ENCODE data around the gene ATE1.
"Not testable (repeated sequence)": the region's sequence is repeated elsewhere in the genome, so short reads cannot be mapped to it uniquely, and the experiment has no call there.

The ATE1 gene

DNA sequence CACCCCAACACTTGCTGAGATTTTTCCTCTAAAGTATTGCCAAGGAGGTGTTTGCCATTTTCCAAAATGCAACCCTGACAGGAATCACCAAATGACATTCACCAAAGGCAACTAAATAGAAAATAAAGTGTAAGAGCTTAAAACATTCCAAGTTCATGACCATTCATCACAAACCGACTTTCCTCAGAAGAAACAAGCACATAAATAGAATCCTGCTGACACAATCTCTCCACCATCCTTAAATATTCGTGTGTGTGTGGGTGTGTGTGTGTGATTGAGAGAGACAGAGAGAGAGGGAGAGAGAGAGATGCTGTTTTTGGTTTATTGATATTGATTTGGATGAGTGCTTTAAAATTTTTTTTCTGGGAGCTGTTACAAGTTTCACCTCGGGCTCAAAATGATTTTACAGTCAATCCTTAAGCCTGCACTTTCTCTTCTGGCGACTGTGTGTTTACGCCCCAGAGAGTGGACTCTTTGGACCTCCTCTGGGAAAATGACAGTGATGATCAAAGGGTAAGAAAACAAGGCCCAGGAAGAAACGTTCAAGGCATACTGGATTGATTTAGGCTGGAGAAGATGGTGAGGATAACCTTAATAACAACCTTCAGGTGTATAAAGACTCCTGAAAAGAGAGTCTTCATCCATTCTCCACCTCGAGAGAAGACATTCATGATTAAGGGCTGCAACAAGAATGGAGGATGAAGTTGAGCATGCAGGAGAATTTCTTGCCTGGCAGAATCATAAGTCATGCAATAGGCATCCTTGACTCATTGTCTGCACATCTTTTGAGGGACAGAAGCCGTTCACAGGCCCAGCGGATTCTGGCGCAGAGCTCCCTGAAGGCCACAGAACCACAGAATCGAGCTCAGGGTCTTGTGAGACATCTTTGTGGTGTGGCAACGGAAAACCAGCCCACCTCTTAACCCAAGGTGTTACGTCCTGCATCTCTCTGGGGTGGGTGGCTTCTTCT lies 225.2 kb downstream of the ATE1 start:
- ATAC-seq, result no peak
- no peak for DNase-seq
- Mint-ChIP-seq H3K4me3 (no peak overlapping the region), H3K9me3 (peaks cover 4 to 7% of the 10 kb centered on the region in 2 donors), H3K27ac (no peak overlapping the region), H3K4me1 (no peaks in the 10 kb centered on the region), H3K27me3 (peaks cover 10% of the 10 kb centered on the region)

DNA sequence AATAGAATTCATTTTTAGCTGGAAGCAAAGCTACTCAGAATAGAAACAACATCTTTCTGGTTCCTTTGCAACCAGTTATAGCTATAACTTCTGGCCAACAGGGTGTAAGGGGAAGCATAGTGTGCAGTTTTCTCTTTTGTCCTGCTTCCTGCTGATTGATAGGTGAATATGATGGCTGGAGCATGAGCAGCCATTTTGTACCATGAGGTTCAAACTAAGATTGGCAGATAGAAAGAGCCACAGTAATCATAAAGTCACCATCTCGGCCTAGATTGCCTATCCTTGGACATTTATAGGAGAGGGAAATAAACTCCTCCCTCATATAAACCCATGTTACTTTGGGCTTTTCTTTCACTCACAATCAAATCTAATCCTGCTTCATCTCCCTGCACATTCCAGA lies 227.4 kb downstream of the ATE1 start:
- Mint-ChIP-seq H3K27ac (no peak overlapping the region), H3K9me3 (peaks cover 4 to 7% of the 10 kb centered on the region in 2 donors), H3K27me3 (no peaks in the 10 kb centered on the region), H3K4me3 (no peak overlapping the region), H3K4me1 (no peaks in the 10 kb centered on the region)
- no peak for DNase-seq
- no peak for ATAC-seq

DNA sequence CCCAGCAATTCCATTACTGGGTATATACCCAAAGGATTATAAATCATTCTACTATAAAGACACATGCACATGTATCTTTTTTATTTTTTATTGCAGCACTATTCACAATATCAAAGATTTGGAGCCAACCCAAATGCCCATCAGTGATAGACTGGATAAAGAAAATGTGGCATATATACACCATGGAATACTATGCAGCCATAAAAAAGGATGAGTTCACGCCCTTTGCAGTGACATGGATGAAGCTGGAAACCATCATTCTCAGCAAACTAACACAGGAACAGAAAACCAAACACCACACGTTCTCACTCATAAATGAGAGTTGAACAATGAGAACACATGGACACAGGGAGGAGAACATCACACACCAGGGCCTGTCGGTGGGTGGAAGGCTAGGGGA lies 228.1 kb downstream of the ATE1 start:
- H3K27ac Mint-ChIP-seq, H3K4me3 Mint-ChIP-seq, H3K27me3 Mint-ChIP-seq, DNase-seq, H3K9me3 Mint-ChIP-seq, ATAC-seq, H3K4me1 Mint-ChIP-seq: not testable (repeated sequence)

DNA sequence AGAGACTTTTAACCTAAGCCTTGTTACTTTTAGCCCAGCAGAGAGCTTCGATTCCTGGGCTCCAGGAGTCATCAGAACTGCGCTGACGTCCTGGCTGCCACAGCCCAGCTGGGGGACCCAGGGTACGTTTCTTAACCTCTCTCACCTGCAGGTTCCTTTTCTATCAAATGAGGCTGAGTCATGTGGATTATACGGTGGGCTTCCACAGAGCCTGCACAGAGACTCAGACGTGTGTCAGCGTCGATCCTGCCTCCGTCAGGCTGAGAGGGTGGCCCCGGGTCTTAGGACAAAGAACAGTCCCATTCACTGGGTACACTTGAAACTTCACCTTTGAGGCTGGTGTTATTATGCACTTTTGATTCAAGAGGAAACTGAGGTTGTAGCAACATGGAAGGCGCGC lies 228.9 kb downstream of the ATE1 start:
- Mint-ChIP-seq H3K4me3 (no peak overlapping the region), H3K9me3 (peaks cover 4 to 7% of the 10 kb centered on the region in 2 donors), H3K27ac (no peak overlapping the region), H3K4me1 (no peaks in the 10 kb centered on the region), H3K27me3 (no peaks in the 10 kb centered on the region)
- DNase-seq (no peak), ATAC-seq (no peak)

DNA sequence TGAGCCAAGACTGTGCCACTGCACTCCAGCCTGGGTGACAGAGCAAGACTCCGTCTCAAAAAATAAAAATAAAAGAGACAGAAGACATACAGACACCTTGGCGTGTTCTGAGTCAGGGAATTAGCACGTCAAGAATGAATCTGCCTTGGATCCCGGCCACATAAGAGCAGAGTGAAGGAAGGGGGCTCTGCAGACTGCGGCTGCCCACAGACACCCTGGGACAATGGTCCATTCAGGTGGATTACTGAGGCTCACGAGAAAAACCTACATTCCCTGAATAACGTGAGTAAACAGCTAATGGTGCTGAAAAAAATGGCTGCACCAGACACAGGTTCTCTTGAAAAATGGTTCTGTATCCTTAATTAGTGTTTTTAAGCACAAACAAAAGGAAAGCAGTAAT lies 229.5 kb downstream of the ATE1 start:
- Mint-ChIP-seq H3K27ac (no peak overlapping the region), H3K27me3 (no peaks in the 10 kb centered on the region), H3K9me3 (peaks cover 4 to 7% of the 10 kb centered on the region in 2 donors), H3K4me1 (no peaks in the 10 kb centered on the region), H3K4me3 (no peak overlapping the region)
- DNase-seq (no peak), ATAC-seq (no peak)

DNA sequence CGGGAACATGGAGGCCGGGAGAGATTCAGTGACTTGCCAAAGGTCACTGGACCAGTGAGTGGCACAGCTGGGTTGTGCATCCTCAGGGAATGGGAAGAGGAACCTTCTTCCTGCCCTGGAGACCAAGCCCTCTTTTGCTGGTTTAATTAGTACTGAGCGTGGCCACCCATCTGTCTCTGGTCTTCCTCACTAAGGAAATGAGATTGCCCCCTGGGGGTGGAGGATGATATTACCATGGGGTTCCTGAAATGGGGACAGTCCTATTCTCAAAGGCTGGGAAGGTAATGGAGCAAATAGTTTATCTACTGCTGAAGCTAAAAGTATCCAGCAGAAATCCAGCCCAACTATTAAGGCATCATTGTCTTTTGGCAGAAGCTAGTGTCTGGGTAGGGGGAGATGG lies 231.0 kb downstream of the ATE1 start:
- peak overlapping the region in 1 of 2 donors; percentile 30 for H3K27ac Mint-ChIP-seq
- no peaks in the 10 kb centered on the region for H3K27me3 Mint-ChIP-seq
- peak in 1 of 2 donors; percentile 11 for DNase-seq
- no peaks in the 10 kb centered on the region for H3K4me1 Mint-ChIP-seq
- ATAC-seq, result no peak
- H3K4me3 Mint-ChIP-seq, result no peak overlapping the region
- H3K9me3 Mint-ChIP-seq, result peaks cover 4 to 7% of the 10 kb centered on the region in 2 donors

DNA sequence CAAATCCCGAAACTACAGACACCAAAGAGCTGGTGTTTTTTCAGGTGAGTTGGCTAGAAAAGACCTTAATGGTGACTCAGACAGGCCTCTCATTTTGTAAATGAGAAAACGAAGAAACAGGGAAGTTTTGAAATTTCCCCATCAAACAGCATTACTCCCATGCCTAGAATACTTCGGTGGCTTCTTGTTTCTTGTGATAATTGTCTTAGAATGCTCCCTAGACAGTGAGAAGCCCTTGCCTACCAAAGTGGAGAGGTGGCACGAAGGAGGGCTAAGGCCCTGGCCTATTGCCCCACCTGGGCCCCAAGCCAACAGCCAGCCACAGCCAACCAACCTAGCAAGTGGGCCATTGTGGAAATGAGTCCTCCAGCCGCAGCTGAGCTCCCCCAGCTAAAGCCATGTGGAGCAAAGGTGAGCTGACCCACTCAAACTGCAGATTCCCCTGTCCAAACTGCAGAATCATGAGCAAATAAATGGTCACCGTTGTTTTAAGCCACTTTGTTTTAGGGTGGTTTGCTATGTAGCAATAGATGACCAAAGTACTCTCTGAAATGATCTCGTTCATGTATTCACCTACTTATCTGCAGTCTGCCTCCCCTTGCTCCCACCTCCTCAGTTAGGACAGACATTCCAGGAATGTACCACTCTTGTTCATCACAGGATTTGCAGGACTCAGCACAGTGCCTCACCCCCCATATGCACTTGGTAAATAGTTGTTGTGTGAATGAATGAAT lies 231.9 kb downstream of the ATE1 start:
- Mint-ChIP-seq H3K27ac (no peak overlapping the region), H3K27me3 (no peaks in the 10 kb centered on the region), H3K4me1 (no peaks in the 10 kb centered on the region), H3K4me3 (no peak overlapping the region), H3K9me3 (peaks cover 0 to under 1% of the 10 kb centered on the region in 2 donors)
- DNase-seq, result no peak
- no peak for ATAC-seq

DNA sequence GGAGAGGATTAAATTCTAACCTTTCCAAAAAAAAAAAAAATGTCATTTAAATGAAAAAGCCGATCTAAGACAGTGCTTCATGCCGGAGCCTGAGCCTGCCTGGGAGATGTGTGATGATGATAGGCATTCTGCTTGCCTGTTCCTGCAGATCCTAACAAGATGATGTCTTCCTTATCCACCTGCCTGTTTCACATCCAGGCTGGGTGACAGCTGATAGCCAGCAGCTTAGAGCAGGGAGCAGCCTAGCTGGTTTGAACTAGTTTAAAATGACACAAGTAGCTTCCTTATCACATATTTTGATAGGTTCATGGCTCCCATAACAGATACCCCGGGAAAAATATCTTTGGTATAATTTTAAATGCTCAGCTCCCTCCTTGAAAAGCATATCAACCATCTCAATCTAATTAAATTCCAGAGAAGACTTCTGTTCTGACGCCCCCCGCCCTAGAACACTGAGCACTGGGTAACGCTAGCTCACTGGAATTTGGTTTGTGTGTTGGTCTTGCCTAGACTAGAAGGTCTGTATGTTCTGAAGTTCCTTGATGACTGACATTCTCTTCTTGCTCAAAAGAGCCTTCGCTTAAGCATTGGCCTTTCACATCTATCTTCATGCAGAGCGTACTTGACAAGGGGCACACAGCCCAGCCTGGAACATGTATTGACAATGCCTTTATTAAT lies 232.7 kb downstream of the ATE1 start:
- ATAC-seq (no peak), DNase-seq (no peak)
- no peak overlapping the region for H3K4me3 Mint-ChIP-seq
- H3K9me3 Mint-ChIP-seq, result no peaks in the 10 kb centered on the region
- no peaks in the 10 kb centered on the region for H3K27me3 Mint-ChIP-seq
- no peak overlapping the region for H3K27ac Mint-ChIP-seq
- H3K4me1 Mint-ChIP-seq, result no peaks in the 10 kb centered on the region

DNA sequence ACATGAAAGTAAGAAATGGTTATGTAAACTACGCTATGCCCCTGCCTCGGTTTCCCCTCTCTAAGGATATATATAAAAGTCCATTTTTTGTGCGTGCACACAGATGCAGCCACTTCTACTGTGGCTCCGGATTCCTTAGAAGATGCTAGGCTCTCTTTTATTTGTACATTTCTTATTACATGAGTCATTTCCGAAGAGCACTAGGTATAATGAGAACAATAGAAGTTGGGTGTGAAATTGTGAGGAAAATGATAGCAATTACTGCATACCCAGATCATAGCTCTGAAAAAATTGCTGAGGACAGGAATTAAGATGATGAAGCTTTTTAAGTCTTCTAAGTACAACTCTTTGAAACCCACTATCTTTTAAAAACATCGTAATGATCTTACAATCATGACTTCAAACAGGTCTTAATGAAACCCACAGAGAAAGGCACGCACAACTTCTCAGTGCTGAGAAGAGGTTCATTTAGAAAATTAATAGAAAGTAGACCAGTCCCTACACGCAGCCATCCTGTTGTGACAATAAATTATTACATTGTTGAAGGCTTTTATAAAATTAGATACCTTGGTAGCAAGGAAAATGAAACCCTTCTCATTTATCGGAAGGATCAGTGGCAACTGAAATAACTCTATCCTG lies 233.4 kb downstream of the ATE1 start:
- H3K4me3 Mint-ChIP-seq, result no peak overlapping the region
- no peaks in the 10 kb centered on the region for H3K9me3 Mint-ChIP-seq
- H3K27ac Mint-ChIP-seq, result no peak overlapping the region
- H3K27me3 Mint-ChIP-seq, result no peaks in the 10 kb centered on the region
- DNase-seq, result no peak
- no peaks in the 10 kb centered on the region for H3K4me1 Mint-ChIP-seq
- ATAC-seq, result no peak

DNA sequence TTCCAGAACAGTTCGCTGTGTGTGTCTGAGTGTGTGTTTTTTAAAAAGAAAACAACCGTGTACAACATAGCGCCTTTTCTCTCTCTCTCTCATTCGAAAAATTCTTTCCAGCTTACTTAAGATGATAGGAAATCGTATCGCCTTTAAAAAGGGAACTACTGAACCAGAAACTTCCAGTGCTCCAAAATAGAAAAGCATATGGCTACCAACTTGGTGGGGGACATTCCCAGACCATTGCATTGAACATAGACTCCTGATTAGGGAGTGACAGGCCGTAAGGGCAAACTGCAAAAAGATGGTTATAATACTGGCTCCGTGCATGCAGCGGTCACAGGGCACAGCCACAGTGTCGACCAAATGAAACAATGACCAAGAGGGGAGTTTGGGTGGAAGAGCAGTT lies 235.2 kb downstream of the ATE1 start:
- ATAC-seq (no peak), DNase-seq (no peak)
- Mint-ChIP-seq H3K4me3 (no peak overlapping the region), H3K27me3 (no peaks in the 10 kb centered on the region), H3K4me1 (no peaks in the 10 kb centered on the region), H3K9me3 (no peaks in the 10 kb centered on the region), H3K27ac (no peak overlapping the region)

DNA sequence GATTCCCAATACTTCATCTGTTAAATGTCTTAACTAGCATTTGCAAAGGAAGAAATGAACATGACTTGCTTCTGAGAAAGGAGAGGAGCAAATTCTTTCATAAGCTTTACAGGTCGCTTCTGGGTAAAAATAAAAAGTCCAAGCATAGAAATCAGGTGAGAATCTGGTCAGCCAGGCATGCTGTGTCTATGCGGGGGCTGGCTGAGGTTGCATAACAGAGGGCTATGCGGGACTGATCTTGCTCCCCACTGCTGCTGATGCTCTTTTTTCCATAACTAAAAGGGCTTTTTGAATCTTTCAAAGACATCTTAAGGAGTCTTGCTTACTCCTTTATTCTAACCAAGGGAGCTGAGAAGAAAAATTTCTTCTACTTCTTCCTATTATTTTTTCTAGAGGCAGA lies 236.9 kb downstream of the ATE1 start:
- no peak for ATAC-seq
- no peaks in the 10 kb centered on the region for H3K9me3 Mint-ChIP-seq
- H3K4me1 Mint-ChIP-seq, result no peaks in the 10 kb centered on the region
- H3K27me3 Mint-ChIP-seq, result no peaks in the 10 kb centered on the region
- H3K27ac Mint-ChIP-seq, result no peak overlapping the region
- DNase-seq, result no peak
- H3K4me3 Mint-ChIP-seq, result no peak overlapping the region
